OCI-LY1 (cell line): ENCODE measurements around the gene AMOT.

Source experiments
- H2AFZ ChIP-seq: fragments of 200-600 bp; sonication (generic), shearing (Covaris generic); 2 replicates; pipeline ENCODE4 v1.6.0; 2014; ENCODE audit warnings: antibody characterized with exemption, mild to moderate bottlenecking, low read length
- H3F3A ChIP-seq: fragments of 200-600 bp; sonication (generic), shearing (Covaris generic); 2 replicates; pipeline ENCODE4 v1.6.0; 2014; ENCODE audit warnings: mild to moderate bottlenecking, antibody characterized with exemption, low read length, moderate library complexity; ENCODE audit not compliant: insufficient read depth
- H3K27ac ChIP-seq: fragments of 200-600 bp; sonication (generic); 2 replicates; pipeline ENCODE4 v1.5.1; 2014; ENCODE audit warnings: low read length, mixed run types, mild to moderate bottlenecking, low read depth; ENCODE audit not compliant: poor library complexity, severe bottlenecking
- H3K27me3 ChIP-seq: fragments of 200-600 bp; sonication (generic); 2 replicates; pipeline ENCODE4 v1.6.0; 2014; ENCODE audit warnings: antibody characterized with exemption, mild to moderate bottlenecking, low read length, moderate library complexity; ENCODE audit not compliant: insufficient read depth
- H3K36me3 ChIP-seq: fragments of 200-600 bp; sonication (generic); 2 replicates; pipeline ENCODE4 v1.6.1; 2014; ENCODE audit warnings: mild to moderate bottlenecking, antibody characterized with exemption, low read length, moderate library complexity, mixed read lengths; ENCODE audit not compliant: insufficient read depth
- H3K4me1 ChIP-seq: fragments of 200-600 bp; sonication (generic); 2 replicates; pipeline ENCODE4 v1.5.1; 2014; ENCODE audit warnings: mild to moderate bottlenecking, low read length, moderate library complexity; ENCODE audit not compliant: insufficient read depth, severe bottlenecking
- H3K4me2 ChIP-seq: fragments of 200-600 bp; sonication (generic), shearing (Covaris generic); 2 replicates; pipeline ENCODE4 v1.6.1; 2014; ENCODE audit warnings: low read length
- H3K4me3 ChIP-seq: fragments of 200-600 bp; sonication (generic); 2 replicates; pipeline ENCODE4 v1.5.1; 2014; ENCODE audit warnings: low read length, low read depth, mild to moderate bottlenecking, mixed read lengths; ENCODE audit not compliant: poor library complexity, severe bottlenecking
- H3K79me2 ChIP-seq: fragments of 200-600 bp; shearing (Covaris generic); 2 replicates; pipeline ENCODE4 v1.6.1; 2016; ENCODE audit warnings: mixed run types, low read length, mixed read lengths; ENCODE audit not compliant: insufficient read depth
- H3K9ac ChIP-seq: fragments of 200-600 bp; sonication (generic), shearing (Covaris generic); 2 replicates; pipeline ENCODE4 v1.6.1; 2014; ENCODE audit warnings: mild to moderate bottlenecking, low read length, mixed read lengths
- H3K9me2 ChIP-seq: fragments of 200-600 bp; sonication (generic), shearing (Covaris generic); 2 replicates; pipeline ENCODE4 v1.6.1; 2014; ENCODE audit warnings: low read depth, mild to moderate bottlenecking, low read length, mixed read lengths
- H3K9me3 ChIP-seq: fragments of 200-600 bp; shearing (Covaris generic); 2 replicates; pipeline ENCODE4 v1.6.1; 2014; ENCODE audit warnings: low read length, mixed read lengths
- H4K20me1 ChIP-seq: fragments of 200-600 bp; sonication (generic), shearing (Covaris generic); 2 replicates; pipeline ENCODE4 v1.6.0; 2016; ENCODE audit warnings: mild to moderate bottlenecking, low read length; ENCODE audit not compliant: insufficient read depth
- EZH2 ChIP-seq: fragments of 200-600 bp; sonication (generic), shearing (Covaris generic); IDR thresholded peaks from 2 replicates; pipeline ENCODE4 v1.8.0; 2017; ENCODE audit warnings: borderline replicate concordance, mixed run types, mild to moderate bottlenecking, antibody characterized with exemption, low read length, moderate library complexity, mixed read lengths
- TF ChIP-seq, protein P1 (sequence below): fragments of 200-600 bp; sonication (generic), shearing (Covaris generic); IDR thresholded peaks from 2 replicates; pipeline ENCODE4 v1.5.1; 2017; ENCODE audit warnings: mild to moderate bottlenecking, antibody characterized with exemption, low read length, moderate library complexity, mixed read lengths

Gene AMOT

DNA sequence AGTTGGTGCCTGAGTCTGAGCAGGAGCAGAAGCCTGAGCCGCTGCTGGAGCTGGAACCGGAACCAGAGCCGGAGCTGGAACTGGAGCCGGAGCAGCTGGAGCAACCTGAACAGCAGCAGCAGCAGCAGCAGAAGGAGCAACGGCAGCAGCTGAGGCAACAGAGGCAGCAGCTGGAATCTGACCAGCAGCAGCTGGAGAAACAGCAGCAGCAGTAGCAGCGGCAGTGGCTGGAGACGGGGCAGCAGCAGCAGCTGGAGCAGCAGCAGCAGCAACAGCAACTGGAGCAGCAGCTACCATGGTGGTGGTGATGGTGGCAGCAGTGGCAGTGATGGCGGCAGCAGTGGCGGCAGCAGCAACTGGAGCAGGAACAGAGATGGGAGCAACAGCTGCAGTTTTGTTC is 61.5 kb downstream of the AMOT start:
- H3K9me2 ChIP-seq = no peaks in the 10 kb centered on the region
- TF ChIP-seq, protein P1, sequence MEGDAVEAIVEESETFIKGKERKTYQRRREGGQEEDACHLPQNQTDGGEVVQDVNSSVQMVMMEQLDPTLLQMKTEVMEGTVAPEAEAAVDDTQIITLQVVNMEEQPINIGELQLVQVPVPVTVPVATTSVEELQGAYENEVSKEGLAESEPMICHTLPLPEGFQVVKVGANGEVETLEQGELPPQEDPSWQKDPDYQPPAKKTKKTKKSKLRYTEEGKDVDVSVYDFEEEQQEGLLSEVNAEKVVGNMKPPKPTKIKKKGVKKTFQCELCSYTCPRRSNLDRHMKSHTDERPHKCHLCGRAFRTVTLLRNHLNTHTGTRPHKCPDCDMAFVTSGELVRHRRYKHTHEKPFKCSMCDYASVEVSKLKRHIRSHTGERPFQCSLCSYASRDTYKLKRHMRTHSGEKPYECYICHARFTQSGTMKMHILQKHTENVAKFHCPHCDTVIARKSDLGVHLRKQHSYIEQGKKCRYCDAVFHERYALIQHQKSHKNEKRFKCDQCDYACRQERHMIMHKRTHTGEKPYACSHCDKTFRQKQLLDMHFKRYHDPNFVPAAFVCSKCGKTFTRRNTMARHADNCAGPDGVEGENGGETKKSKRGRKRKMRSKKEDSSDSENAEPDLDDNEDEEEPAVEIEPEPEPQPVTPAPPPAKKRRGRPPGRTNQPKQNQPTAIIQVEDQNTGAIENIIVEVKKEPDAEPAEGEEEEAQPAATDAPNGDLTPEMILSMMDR = no peak
- no peak for TF ChIP-seq EZH2
- no peak overlapping the region for H3K4me2 ChIP-seq
- no peak overlapping the region for H3K4me3 ChIP-seq
- H3K27me3 ChIP-seq = no peaks in the 10 kb centered on the region
- H3K27ac ChIP-seq = no peak overlapping the region
- H2AFZ ChIP-seq = no peak overlapping the region
- H3K9ac ChIP-seq = no peak overlapping the region
- no peaks in the 10 kb centered on the region for H4K20me1 ChIP-seq
- H3K79me2 ChIP-seq = no peaks in the 10 kb centered on the region
- no peaks in the 10 kb centered on the region for H3K9me3 ChIP-seq
- no peaks in the 10 kb centered on the region for H3F3A ChIP-seq
- H3K36me3 ChIP-seq = no peaks in the 10 kb centered on the region
- no peaks in the 10 kb centered on the region for H3K4me1 ChIP-seq

DNA sequence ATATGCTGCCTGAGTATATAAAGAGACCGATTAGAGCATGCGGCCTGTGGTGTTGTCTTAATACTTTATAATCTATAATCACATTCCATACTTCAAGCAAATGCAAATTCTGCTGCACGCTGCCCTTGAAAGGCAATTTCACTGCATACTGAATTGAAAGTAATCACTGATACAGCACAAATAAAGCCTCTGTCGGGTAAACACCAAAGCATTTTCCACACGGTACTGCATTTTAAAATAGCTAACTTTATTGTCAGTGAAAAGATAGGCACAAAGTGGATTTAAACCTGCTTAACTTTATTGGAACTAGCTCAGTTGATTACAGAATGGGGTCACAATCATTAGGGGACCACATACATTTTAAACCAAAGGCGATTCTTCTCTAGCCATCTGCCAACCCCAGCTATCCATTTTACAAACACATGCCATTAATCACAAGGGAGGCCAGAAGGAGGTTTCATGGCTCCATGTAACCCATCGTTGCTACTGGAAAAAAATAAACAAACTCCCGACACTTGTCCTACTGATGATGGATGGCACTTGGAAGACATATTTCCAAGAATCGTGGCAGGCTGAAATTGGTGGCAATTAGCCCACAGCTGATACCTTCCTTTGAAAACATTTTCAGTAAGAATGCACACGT is 65.9 kb downstream of the AMOT start:
- no peak overlapping the region for H3K9ac ChIP-seq
- H3K4me3 ChIP-seq = no peak overlapping the region
- H4K20me1 ChIP-seq = no peaks in the 10 kb centered on the region
- no peaks in the 10 kb centered on the region for H3F3A ChIP-seq
- no peaks in the 10 kb centered on the region for H3K9me3 ChIP-seq
- no peaks in the 10 kb centered on the region for H3K36me3 ChIP-seq
- TF ChIP-seq, protein P1 = no peak
- TF ChIP-seq EZH2 = no peak
- H3K79me2 ChIP-seq = no peaks in the 10 kb centered on the region
- no peak overlapping the region for H2AFZ ChIP-seq
- no peaks in the 10 kb centered on the region for H3K4me1 ChIP-seq
- H3K27ac ChIP-seq = no peak overlapping the region
- H3K9me2 ChIP-seq = no peaks in the 10 kb centered on the region
- no peaks in the 10 kb centered on the region for H3K27me3 ChIP-seq
- no peak overlapping the region for H3K4me2 ChIP-seq

DNA sequence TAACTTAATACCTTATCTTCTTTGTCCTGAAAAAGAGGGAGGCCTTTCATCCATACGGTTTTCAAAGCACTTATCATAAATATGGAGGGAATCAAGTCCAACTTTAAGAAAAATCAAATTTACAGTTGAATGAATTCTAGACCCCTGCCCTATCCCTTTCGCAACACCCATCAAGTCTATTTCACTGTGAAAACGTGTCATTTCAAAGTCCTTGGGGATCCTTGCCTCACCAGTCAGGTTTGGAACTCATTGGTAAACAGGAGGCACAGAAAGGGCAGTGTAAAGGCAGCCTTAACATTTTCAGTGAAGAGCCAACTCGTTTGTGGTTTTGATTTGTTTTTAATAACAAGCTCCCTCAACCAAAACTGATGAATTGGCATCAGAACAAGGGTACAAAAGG is 66.5 kb downstream of the AMOT start:
- no peak overlapping the region for H3K4me2 ChIP-seq
- H3K36me3 ChIP-seq = no peaks in the 10 kb centered on the region
- TF ChIP-seq, protein P1 = no peak
- no peak for TF ChIP-seq EZH2
- H3F3A ChIP-seq = no peaks in the 10 kb centered on the region
- H3K79me2 ChIP-seq = no peaks in the 10 kb centered on the region
- no peak overlapping the region for H3K4me3 ChIP-seq
- no peaks in the 10 kb centered on the region for H3K4me1 ChIP-seq
- H3K9me3 ChIP-seq = no peaks in the 10 kb centered on the region
- H3K27ac ChIP-seq = no peak overlapping the region
- no peaks in the 10 kb centered on the region for H3K9me2 ChIP-seq
- no peak overlapping the region for H3K9ac ChIP-seq
- no peaks in the 10 kb centered on the region for H4K20me1 ChIP-seq
- no peak overlapping the region for H2AFZ ChIP-seq
- H3K27me3 ChIP-seq = no peaks in the 10 kb centered on the region
